Lung (tissue), 12 donors: Measurements from ENCODE around the gene CEBPZ. TPM values are rescaled to one million over a fixed set of nuclear protein-coding genes. Genes with fewer than 3 reads are reported as not detected.
A peak's percentile ranks its signal among the peaks of the same experiment; 100 is the strongest.

ENCODE experiments used
- ATAC-seq: fragments of 200-7000 bp; cut with Tn5 transposase; one replicate; pipeline ENCODE4 v1.9.1; 2020; ENCODE audit warnings: moderate number of reproducible peaks; ENCODE audit not compliant: insufficient read depth, low FRiP score
- DNase-seq, 3 donors: peaks; one replicate each; pipeline ENCODE4 v3.0.0-alpha.2; 2013 to 2017
- H3K27ac ChIP-seq, 2 donors: one replicate each; pipeline ENCODE4 v1.5.1; 2013; ENCODE audit warnings: mild to moderate bottlenecking in 2 of 2, moderate library complexity in 2 of 2, control low read depth in 1 of 2, inconsistent platforms in 1 of 2, low read depth in 1 of 2, low read length in 1 of 2
- H3K27me3 ChIP-seq, 3 donors: one replicate each; pipeline ENCODE4 v1.5.1; 2013; ENCODE audit warnings: low read length in 2 of 3; ENCODE audit not compliant: control insufficient read depth in 3 of 3, insufficient read depth in 3 of 3
- H3K36me3 ChIP-seq, 4 donors: one replicate each; pipeline ENCODE4 v1.5.1; 2013; ENCODE audit warnings: low read length in 4 of 4, mild to moderate bottlenecking in 1 of 4, moderate library complexity in 1 of 4; ENCODE audit not compliant: control insufficient read depth in 4 of 4, insufficient read depth in 4 of 4
- H3K4me1 ChIP-seq, 5 donors: one replicate each; pipeline ENCODE4 v1.5.1; 2013; ENCODE audit warnings: low read length in 5 of 5, mild to moderate bottlenecking in 2 of 5, moderate library complexity in 1 of 5; ENCODE audit not compliant: control insufficient read depth in 5 of 5, insufficient read depth in 5 of 5
- H3K4me3 ChIP-seq: one replicate; pipeline ENCODE4 v1.5.1; 2013; ENCODE audit warnings: mild to moderate bottlenecking, control low read depth, moderate library complexity
- H3K9ac ChIP-seq, 2 donors: one replicate each; pipeline ENCODE4 v1.5.1; 2013; ENCODE audit warnings: low read length in 2 of 2, control low read depth in 1 of 2; ENCODE audit not compliant: insufficient read depth in 1 of 2
- H3K9me3 ChIP-seq, 4 donors: one replicate each; pipeline ENCODE4 v1.5.1; 2013; ENCODE audit warnings: low read length in 3 of 4, mild to moderate bottlenecking in 1 of 4, moderate library complexity in 1 of 4; ENCODE audit not compliant: control insufficient read depth in 4 of 4, insufficient read depth in 3 of 4
- WGBS, 2 donors: extraction: QIAGEN DNeasy Blood & Tissue Kit; methylation state at CpG; one replicate each; pipeline ENCODE4 v1.1.7; 2013; 5-methylcytosine and 5-hydroxymethylcytosine counted together
- polyA plus RNA-seq, 2 donors: library from polyadenylated mRNA; stranded (reverse); fragments of 200-250 nt; gene quantifications; one replicate each; pipeline ENCODE4 v1.2.1, GENCODE V29; 2013
- total RNA-seq, 2 donors: library from RNA; depleted of rRNA in 1 of 2; stranded (reverse); fragments of >200 nt in 1 of 2; gene quantifications; one replicate each; pipeline ENCODE4 v1.2.1, GENCODE V29; 2014 to 2021
- TF ChIP-seq, protein P1 (sequence below): IDR thresholded peaks from 2 replicates; pipeline ENCODE4 v1.5.1; 2012; ENCODE audit warnings: mild to moderate bottlenecking; ENCODE audit errors: control extremely low read depth, extremely low read depth
- donor health status: control.
- donor health status: control.
- donor health status: Bipolar disorder and iron deficiency.
- donor health status: healthy.
- donor health status: DM: yes; HTN: yes; CAD: no.

CEBPZ gene
- total and polyA plus RNA-seq, 4 donors: 36.7 to 66.7 (median 45.0) TPM

DNA sequence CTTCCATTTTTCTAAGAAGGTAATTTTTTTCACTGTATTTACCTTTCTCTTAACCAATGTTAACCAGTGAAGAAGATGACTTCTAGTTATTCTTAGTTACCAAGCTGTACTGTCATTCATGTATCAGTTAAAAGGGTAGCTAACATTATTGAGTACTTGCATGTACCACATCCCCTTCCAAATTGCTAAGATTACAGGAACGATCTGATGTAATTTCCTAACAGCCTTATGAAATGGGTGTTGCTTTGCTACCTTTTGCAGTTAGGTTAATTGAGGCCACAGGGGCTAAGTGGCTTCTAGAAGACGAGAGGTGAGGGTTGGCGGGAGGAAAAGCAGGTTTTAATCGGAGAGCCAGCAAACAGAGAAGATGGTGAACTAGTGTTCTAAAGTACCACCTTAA, 41.1 kb downstream of the CEBPZ start:
- WGBS, 2 donors: 40 to 71% methylated on average over 4 of the region's 4 CpGs
- H3K36me3 ChIP-seq: no peaks in the 10 kb centered on the region
- no peaks in the 10 kb centered on the region for H3K4me1 ChIP-seq
- no peak overlapping the region for H3K9ac ChIP-seq
- TF ChIP-seq, protein P1, sequence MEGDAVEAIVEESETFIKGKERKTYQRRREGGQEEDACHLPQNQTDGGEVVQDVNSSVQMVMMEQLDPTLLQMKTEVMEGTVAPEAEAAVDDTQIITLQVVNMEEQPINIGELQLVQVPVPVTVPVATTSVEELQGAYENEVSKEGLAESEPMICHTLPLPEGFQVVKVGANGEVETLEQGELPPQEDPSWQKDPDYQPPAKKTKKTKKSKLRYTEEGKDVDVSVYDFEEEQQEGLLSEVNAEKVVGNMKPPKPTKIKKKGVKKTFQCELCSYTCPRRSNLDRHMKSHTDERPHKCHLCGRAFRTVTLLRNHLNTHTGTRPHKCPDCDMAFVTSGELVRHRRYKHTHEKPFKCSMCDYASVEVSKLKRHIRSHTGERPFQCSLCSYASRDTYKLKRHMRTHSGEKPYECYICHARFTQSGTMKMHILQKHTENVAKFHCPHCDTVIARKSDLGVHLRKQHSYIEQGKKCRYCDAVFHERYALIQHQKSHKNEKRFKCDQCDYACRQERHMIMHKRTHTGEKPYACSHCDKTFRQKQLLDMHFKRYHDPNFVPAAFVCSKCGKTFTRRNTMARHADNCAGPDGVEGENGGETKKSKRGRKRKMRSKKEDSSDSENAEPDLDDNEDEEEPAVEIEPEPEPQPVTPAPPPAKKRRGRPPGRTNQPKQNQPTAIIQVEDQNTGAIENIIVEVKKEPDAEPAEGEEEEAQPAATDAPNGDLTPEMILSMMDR: no peak
- ATAC-seq (no peak), DNase-seq (no peak)
- no peaks in the 10 kb centered on the region for H3K9me3 ChIP-seq
- H3K27ac ChIP-seq: no peak overlapping the region
- H3K4me3 ChIP-seq: no peak overlapping the region
- H3K27me3 ChIP-seq: peaks cover 0 to 7% (median 2%) of the 10 kb centered on the region in 3 donors

DNA sequence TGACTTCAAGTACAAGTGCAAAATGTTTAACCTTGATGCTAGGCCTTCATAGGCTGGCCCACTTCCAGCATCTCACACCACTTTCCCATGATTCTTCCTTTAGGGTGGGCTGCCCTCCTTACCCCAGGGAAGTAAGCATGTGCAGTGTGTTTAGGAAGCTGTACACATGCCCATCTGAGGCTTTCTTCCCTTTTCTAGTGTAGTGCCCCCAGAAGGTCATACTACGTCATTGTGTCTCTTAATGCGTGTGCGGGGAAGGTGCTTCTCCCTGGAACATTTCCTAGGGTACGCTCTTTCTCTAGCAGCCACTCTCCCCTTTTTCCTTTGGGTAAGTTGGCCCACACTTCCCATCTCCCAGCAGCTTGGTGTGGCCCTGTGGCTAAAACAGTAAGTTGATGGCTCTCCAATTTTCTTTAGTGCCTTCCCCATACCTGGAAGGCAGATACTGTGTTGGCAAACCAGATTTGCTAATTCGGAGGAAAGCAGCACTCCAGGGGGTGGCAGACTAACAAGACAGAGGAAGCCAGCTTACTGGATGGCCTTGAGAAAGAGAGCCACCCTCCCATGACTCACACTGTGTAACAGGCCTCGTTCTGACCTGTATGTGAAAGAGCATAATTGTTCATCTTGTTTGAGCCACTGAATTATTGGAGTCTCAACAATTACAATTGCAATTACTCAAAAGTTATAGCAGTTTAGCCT, 41.8 kb downstream of the CEBPZ start:
- no peaks in the 10 kb centered on the region for H3K36me3 ChIP-seq
- H3K4me1 ChIP-seq: no peaks in the 10 kb centered on the region
- DNase-seq (no peak), ATAC-seq (peak; percentile 69)
- H3K9me3 ChIP-seq: no peaks in the 10 kb centered on the region
- no peak overlapping the region for H3K9ac ChIP-seq
- peak overlapping the region in 1 of 2 donors; percentile 13 for H3K27ac ChIP-seq
- TF ChIP-seq, protein P1: no peak
- 53 to 70% methylated on average over 6 of the region's 6 CpGs for whole genome bisulfite sequencing, 2 donors
- peaks cover 0 to 7% (median 2%) of the 10 kb centered on the region in 3 donors for H3K27me3 ChIP-seq
- H3K4me3 ChIP-seq: no peak overlapping the region

DNA sequence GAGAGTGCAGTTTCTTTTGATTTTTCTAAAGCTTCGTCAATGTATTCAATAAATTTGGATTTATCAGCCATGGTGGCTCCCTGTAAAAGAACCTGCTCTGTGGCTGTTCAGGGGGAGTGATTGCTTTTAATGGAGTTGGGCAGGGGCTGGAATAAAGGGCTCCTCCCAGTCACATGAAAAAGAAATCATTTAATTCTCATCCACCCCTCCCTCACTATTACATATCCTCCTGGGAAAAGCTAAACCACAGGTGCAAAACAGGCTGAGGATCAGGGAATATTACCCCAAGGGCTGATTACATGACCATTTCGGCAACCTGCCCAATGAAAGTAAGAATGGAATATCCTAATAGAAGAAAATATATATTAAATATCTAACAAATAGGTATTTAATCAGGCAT, 42.8 kb downstream of the CEBPZ start, which contains the start of gene SULT6B1:
SULT6B1 (minus strand) TSS at position 101 of the 400 bp plus-strand sequence; CDS start at position 71, 30 bp downstream.
- H3K4me1 ChIP-seq: no peaks in the 10 kb centered on the region
- DNase-seq (no peak), ATAC-seq (no peak)
- no peaks in the 10 kb centered on the region for H3K36me3 ChIP-seq
- WGBS, 2 donors: 95 to 96% methylated on average over 2 of the region's 2 CpGs
- no peak within 1 kb of the TSS for H3K4me3 ChIP-seq
- no peak within 1 kb of the TSS for H3K9ac ChIP-seq
- TF ChIP-seq, protein P1: no peak
- peaks cover 0 to 7% (median 2%) of the 10 kb centered on the region in 3 donors for H3K27me3 ChIP-seq
- H3K27ac ChIP-seq: no peak within 1 kb of the TSS
- no peaks in the 10 kb centered on the region for H3K9me3 ChIP-seq
